ENCODE results near the gene RAB20.

DNA sequence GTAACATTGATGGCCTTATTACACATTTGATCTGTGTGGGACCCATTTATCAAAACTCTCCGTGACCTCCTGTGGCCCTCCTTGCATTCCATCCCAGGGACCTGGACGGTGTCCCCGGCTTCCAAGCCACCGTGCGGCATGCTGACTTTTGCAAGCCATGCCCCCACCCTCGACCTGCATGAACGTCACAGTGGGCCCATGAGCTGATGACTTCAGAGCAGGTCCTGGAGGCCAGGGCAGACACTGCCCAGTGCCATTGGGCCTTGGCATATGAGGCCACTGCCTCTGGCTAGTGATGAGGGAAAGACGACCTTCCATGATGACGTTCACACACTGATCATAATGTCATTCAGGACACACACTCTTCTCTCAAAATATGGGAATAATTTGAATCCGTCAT, 62.8 kb downstream of the RAB20 start:
- TF ChIP-seq, protein P1, sequence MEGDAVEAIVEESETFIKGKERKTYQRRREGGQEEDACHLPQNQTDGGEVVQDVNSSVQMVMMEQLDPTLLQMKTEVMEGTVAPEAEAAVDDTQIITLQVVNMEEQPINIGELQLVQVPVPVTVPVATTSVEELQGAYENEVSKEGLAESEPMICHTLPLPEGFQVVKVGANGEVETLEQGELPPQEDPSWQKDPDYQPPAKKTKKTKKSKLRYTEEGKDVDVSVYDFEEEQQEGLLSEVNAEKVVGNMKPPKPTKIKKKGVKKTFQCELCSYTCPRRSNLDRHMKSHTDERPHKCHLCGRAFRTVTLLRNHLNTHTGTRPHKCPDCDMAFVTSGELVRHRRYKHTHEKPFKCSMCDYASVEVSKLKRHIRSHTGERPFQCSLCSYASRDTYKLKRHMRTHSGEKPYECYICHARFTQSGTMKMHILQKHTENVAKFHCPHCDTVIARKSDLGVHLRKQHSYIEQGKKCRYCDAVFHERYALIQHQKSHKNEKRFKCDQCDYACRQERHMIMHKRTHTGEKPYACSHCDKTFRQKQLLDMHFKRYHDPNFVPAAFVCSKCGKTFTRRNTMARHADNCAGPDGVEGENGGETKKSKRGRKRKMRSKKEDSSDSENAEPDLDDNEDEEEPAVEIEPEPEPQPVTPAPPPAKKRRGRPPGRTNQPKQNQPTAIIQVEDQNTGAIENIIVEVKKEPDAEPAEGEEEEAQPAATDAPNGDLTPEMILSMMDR (conservative IDR thresholded peaks at IDR 0.05): no peak
- no peak for TF ChIP-seq ZFX (IDR thresholded peaks at IDR 0.05)

All from C4-2B (cell line).